B cell (primary cell): ENCODE measurements around the gene STAG2. TPM values are rescaled to one million over a fixed set of nuclear protein-coding genes. Genes with fewer than 3 reads are reported as not detected.
A peak's percentile ranks its signal among the peaks of the same experiment; 100 is the strongest.

Experiments
- ATAC-seq: fragments of 200-7000 bp; cut with Tn5 transposase; one replicate; pipeline ENCODE4 v1.10.0; 2021; ENCODE audit warnings: low read depth, mild to moderate bottlenecking, moderate number of reproducible peaks, moderate library complexity
- CTCF ChIA-PET: fragments of 350-600 bp; sonication (Branson Sonifier 250); formaldehyde crosslinking; loops from one replicate; lab custom pipeline; 2021; ENCODE audit warnings: antibody characterized with exemption, inconsistent platforms; lab: Charles Lee
- POLR2A ChIA-PET: fragments of 350-600 bp; sonication (Branson Sonifier 250); formaldehyde crosslinking; loops from one replicate; lab custom pipeline; 2021; ENCODE audit warnings: antibody characterized with exemption; lab: Charles Lee
- DNase-seq: peaks from one replicate; pipeline ENCODE4 v3.0.0; 2013
- H2AFZ ChIP-seq: 2 replicates; pipeline ENCODE4 v1.6.1; 2012; ENCODE audit warnings: mild to moderate bottlenecking, low read depth, low read length; ENCODE audit not compliant: insufficient read depth, poor library complexity, severe bottlenecking
- H3K27ac ChIP-seq, 2 donors: 1 replicate in 1 of 2; 2 replicates in 1 of 2; pipeline ENCODE4 v1.5.1; 2012 to 2013; ENCODE audit warnings: low read length in 2 of 2, mild to moderate bottlenecking in 2 of 2, moderate library complexity in 1 of 2
- H3K27me3 ChIP-seq, 4 experiments: fragments of 200-600 bp in 1 of 4; sonication (generic) in 1 of 4; replicated peaks in 1 of 4; 1 replicate in 2 of 4; 2 replicates in 2 of 4; pipeline versions ENCODE4 v1.6.1 to v1.7.0; 2013 to 2016; ENCODE audit warnings: low read length in 3 of 4, mild to moderate bottlenecking in 2 of 4, mixed read lengths in 1 of 4, moderate library complexity in 1 of 4; ENCODE audit not compliant: insufficient read depth in 4 of 4, control insufficient read depth in 3 of 4; ENCODE audit errors: control extremely low read depth in 1 of 4
- H3K36me3 ChIP-seq, 2 experiments: replicated peaks in 1 of 2; 1 replicate in 1 of 2; 2 replicates in 1 of 2; pipeline versions ENCODE4 v1.6.1 to v1.7.1; 2013; ENCODE audit warnings: low read length in 1 of 2; ENCODE audit not compliant: insufficient read depth in 2 of 2, control insufficient read depth in 1 of 2; ENCODE audit errors: control extremely low read depth in 1 of 2, extremely low read depth in 1 of 2
- H3K4me1 ChIP-seq, 2 donors: fragments of 200-600 bp in 1 of 2; sonication (generic) in 1 of 2; 1 replicate in 1 of 2; 2 replicates in 1 of 2; pipeline versions ENCODE4 v1.5.1 to v1.6.1; 2013 to 2017; ENCODE audit warnings: low read length in 2 of 2; ENCODE audit not compliant: control insufficient read depth in 2 of 2, insufficient read depth in 2 of 2
- H3K4me2 ChIP-seq: replicated peaks from 2 replicates; pipeline ENCODE3; 2012; ENCODE audit warnings: mild to moderate bottlenecking, low read depth, low read length; ENCODE audit not compliant: poor library complexity, severe bottlenecking
- H3K4me3 ChIP-seq, 5 experiments: fragments of 200-600 bp in 1 of 5; sonication (generic) in 1 of 5; 1 replicate in 3 of 5; 2 replicates in 2 of 5; pipeline versions ENCODE4 v1.5.1 to v1.7.0; 2011 to 2016; ENCODE audit warnings: low read length in 4 of 5, mild to moderate bottlenecking in 4 of 5, low read depth in 2 of 5, control low read depth in 1 of 5, moderate library complexity in 1 of 5; ENCODE audit not compliant: insufficient read depth in 1 of 5; ENCODE audit errors: control extremely low read depth in 1 of 5, extremely low read depth in 1 of 5
- H3K79me2 ChIP-seq: fragments of 200-600 bp; sonication (generic); one replicate; pipeline ENCODE4 v1.6.0; 2016; ENCODE audit warnings: low read length; ENCODE audit not compliant: control insufficient read depth, insufficient read depth
- H3K9ac ChIP-seq: fragments of 200-600 bp; sonication (generic); 2 replicates; pipeline ENCODE4 v1.6.1; 2017; ENCODE audit warnings: mild to moderate bottlenecking, low read length, moderate library complexity
- H3K9me3 ChIP-seq, 3 donors: one replicate each; pipeline versions ENCODE4 v1.6.1 to v1.7.1; 2013; ENCODE audit warnings: low read length in 2 of 3; ENCODE audit not compliant: control insufficient read depth in 2 of 3, insufficient read depth in 1 of 3; ENCODE audit errors: control extremely low read depth in 1 of 3
- H4K20me1 ChIP-seq: 2 replicates; pipeline ENCODE4 v1.6.0; 2012; ENCODE audit warnings: mild to moderate bottlenecking, low read length; ENCODE audit not compliant: insufficient read depth, control insufficient read depth, poor library complexity, severe bottlenecking
- H3K27ac Mint-ChIP-seq: one replicate; pipeline ENCODE4 v1.8.0; 2021; ENCODE audit warnings: mixed read lengths
- H3K27me3 Mint-ChIP-seq: one replicate; pipeline ENCODE4 v1.8.0; 2021; ENCODE audit warnings: mixed read lengths
- H3K4me1 Mint-ChIP-seq: one replicate; pipeline ENCODE4 v1.8.0; 2021; ENCODE audit warnings: mixed read lengths
- H3K4me3 Mint-ChIP-seq: one replicate; pipeline ENCODE4 v1.8.0; 2021; ENCODE audit warnings: mixed read lengths
- H3K9me3 Mint-ChIP-seq: one replicate; pipeline ENCODE4 v1.8.0; 2022; ENCODE audit warnings: mixed read lengths; ENCODE audit not compliant: insufficient read depth
- CTCF ChIP-seq: fragments of 200-600 bp; IDR thresholded peaks from one replicate; pipeline ENCODE4 v1.8.0; 2022; ENCODE audit warnings: antibody characterized with exemption, mild to moderate bottlenecking
- EZH2 ChIP-seq: IDR thresholded peaks from 2 replicates; pipeline ENCODE4 v1.6.1; 2012; ENCODE audit warnings: borderline replicate concordance, low read depth, mild to moderate bottlenecking, moderate library complexity, low read length; ENCODE audit not compliant: insufficient read depth, poor library complexity, severe bottlenecking
- WGBS: methylation state at CpG from one replicate; pipeline ENCODE4 v1.1.5; 2013; ENCODE audit warnings: missing lambda C conversion rate; ENCODE audit not compliant: insufficient coverage; 5-methylcytosine and 5-hydroxymethylcytosine counted together
- intact Hi-C: fragments of 100-400 bp; cut with micrococcal nuclease; formaldehyde crosslinking; loops from one replicate; pipeline ENCODE4 v1.10.0; 2022
- polyA plus RNA-seq: library from polyadenylated mRNA; depleted of rRNA; stranded (reverse); fragments of >200 nt; gene quantifications from 2 replicates; pipeline ENCODE4 v1.2.3, GENCODE V29; 2012
- total RNA-seq, 2 donors: library from RNA; stranded (reverse); fragments of 120-200 nt in 1 of 2; gene quantifications; 1 replicate in 1 of 2; 2 replicates in 1 of 2; pipeline versions ENCODE4 v1.2.3 to v1.2.4, GENCODE V29; 2013 to 2022

Gene STAG2
- total and polyA plus RNA-seq, 2 donors (not counting 1 experiment from before 2014, with no cell fraction given), result 15.3 to 117 TPM

- DNase-seq (no peak), ATAC-seq (no peak)
- intact Hi-C loops, result loop anchor here (10.0 kb wide), 1 partner anchor 52 kb away; no protein-coding TSS in a partner anchor
- no peaks in the 10 kb centered on the region for H3K4me1 ChIP-seq
- no peak overlapping the region for H2AFZ ChIP-seq
- no peak overlapping the region for H3K4me3 ChIP-seq
- no peaks in the 10 kb centered on the region for H3K27me3 ChIP-seq
- no peak overlapping the region for H3K27ac Mint-ChIP-seq
- H3K4me3 Mint-ChIP-seq, result no peak overlapping the region
- no peak overlapping the region for H3K9ac ChIP-seq
- H3K79me2 ChIP-seq, result no peaks in the 10 kb centered on the region
- ChIA-PET POLR2A (no interaction called here), CTCF (interaction anchor here (0.6 to 1.2 kb wide), 2 partner anchors 24 to 335 kb away, joined by 3 to 5 read pairs; no protein-coding TSS in a partner anchor)
- H3K9me3 ChIP-seq, result no peaks in the 10 kb centered on the region
- H3K4me1 Mint-ChIP-seq, result no peaks in the 10 kb centered on the region
- no CpG with 5 or more reads among the region's 2 CpGs for WGBS
- no peaks in the 10 kb centered on the region for H4K20me1 ChIP-seq
- H3K27me3 Mint-ChIP-seq, result no peaks in the 10 kb centered on the region
- TF ChIP-seq CTCF (no peak), EZH2 (no peak)
- no peak overlapping the region for H3K4me2 ChIP-seq
- peaks cover 3 to 36% of the 10 kb centered on the region in 2 experiments for H3K36me3 ChIP-seq
- no peaks in the 10 kb centered on the region for H3K9me3 Mint-ChIP-seq
- no peak overlapping the region for H3K27ac ChIP-seq
Measured at GRCh38 chrX:124097116-124097515, 135.6 kb downstream of the STAG2 start.

GRCh38 chrX:124098089-124098488 is 136.6 kb downstream of the STAG2 start:
- Histone ChIP-seq H4K20me1 (no peaks in the 10 kb centered on the region), H3K27ac (no peak overlapping the region), H3K36me3 (peaks cover 3 to 36% of the 10 kb centered on the region in 2 experiments), H3K27me3 (no peaks in the 10 kb centered on the region), H3K79me2 (no peaks in the 10 kb centered on the region), H3K4me1 (no peaks in the 10 kb centered on the region), H3K4me2 (no peak overlapping the region), H3K9ac (no peak overlapping the region), H2AFZ (no peak overlapping the region), H3K4me3 (no peak overlapping the region), H3K9me3 (no peaks in the 10 kb centered on the region)
- no peak for ATAC-seq
- H3K4me3 Mint-ChIP-seq, result no peak overlapping the region
- intact Hi-C loops, result loop anchor here (10.0 kb wide), 1 partner anchor 53 kb away; no protein-coding TSS in a partner anchor
- no peaks in the 10 kb centered on the region for H3K4me1 Mint-ChIP-seq
- TF ChIP-seq EZH2, result no peak
- peak; percentile 72 for TF ChIP-seq CTCF
- H3K27ac Mint-ChIP-seq, result no peak overlapping the region
- H3K27me3 Mint-ChIP-seq, result no peaks in the 10 kb centered on the region
- peak; percentile 23 for DNase-seq
- ChIA-PET POLR2A (no interaction called here), CTCF (interaction anchor here (1.0 to 1.2 kb wide), 2 partner anchors 25 to 140 kb away, joined by 3 to 5 read pairs; no protein-coding TSS in a partner anchor)
- H3K9me3 Mint-ChIP-seq, result no peaks in the 10 kb centered on the region
